Right renal pelvis (tissue), 4 donors: ENCODE data around the gene CIDEA. TPM values are rescaled to one million over a fixed set of nuclear protein-coding genes. Genes with fewer than 3 reads are reported as not detected.

Experiments
- DNase-seq, 4 donors: peaks; one replicate each; pipeline ENCODE4 v3.0.0-alpha.2; 2013; ENCODE audit warnings: low read depth in 4 of 4, low spot score in 3 of 4, missing footprints in 1 of 4
- polyA plus RNA-seq, 4 donors: library from polyadenylated mRNA; unstranded; fragments of 120-200 nt; gene quantifications; one replicate each; pipeline ENCODE4 v1.2.1, GENCODE V29; 2013; ENCODE audit not compliant: insufficient read length in 4 of 4

Gene CIDEA
- polyA plus RNA-seq, 4 donors: 0.06 TPM; not detected in 3

- no peak for DNase-seq
Observed at GRCh38 chr18:12296087-12296403, 41.9 kb downstream of the CIDEA start.

GRCh38 chr18:12296457-12296856 is 42.3 kb downstream of the CIDEA start:
- no peak for DNase-seq

GRCh38 chr18:12299862-12300261 is 45.7 kb downstream of the CIDEA start:
- DNase-seq: no peak

- no peak for DNase-seq
Observed at GRCh38 chr18:12301263-12302005, 47.3 kb downstream of the CIDEA start.

- DNase-seq: no peak
Observed at GRCh38 chr18:12302391-12303147, 48.4 kb downstream of the CIDEA start.

- no peak for DNase-seq
Observed at GRCh38 chr18:12304351-12305210, 50.4 kb downstream of the CIDEA start.

- DNase-seq: no peak
Observed at GRCh38 chr18:12305211-12305610, 51.0 kb downstream of the CIDEA start.

- no peak for DNase-seq
Observed at GRCh38 chr18:12305930-12306629, 51.9 kb downstream of the CIDEA start.

- DNase-seq: peak in 1 of 4 donors; percentile 26
Observed at GRCh38 chr18:12306752-12307700, 52.9 kb downstream of the CIDEA start.

GRCh38 chr18:12307701-12308385 is 53.7 kb downstream of the CIDEA start, which contains the start of gene TUBB6:
Gene TUBB6 (plus strand): TSS chr18:12308241. CDS start chr18:12308293, 52 bp downstream.
- peak in 1 of 4 donors; percentile 26 for DNase-seq

GRCh38 chr18:12308386-12309100 is 54.4 kb downstream of the CIDEA start:
- peak in 2 of 4 donors; percentile 42 to 55 for DNase-seq

- no peak for DNase-seq
Observed at GRCh38 chr18:12309683-12310198, 55.6 kb downstream of the CIDEA start.

GRCh38 chr18:12310762-12311161 is 56.6 kb downstream of the CIDEA start:
- DNase-seq: no peak

- no peak for DNase-seq
Observed at GRCh38 chr18:12312976-12313375, 58.8 kb downstream of the CIDEA start.

- no peak for DNase-seq
Observed at GRCh38 chr18:12313530-12314245, 59.5 kb downstream of the CIDEA start.

GRCh38 chr18:12314591-12315305 is 60.6 kb downstream of the CIDEA start:
- no peak for DNase-seq

- no peak for DNase-seq
Observed at GRCh38 chr18:12315490-12315889, 61.3 kb downstream of the CIDEA start.
